GM21529 (cell line): Measurements from ENCODE around the gene PGP.
"Not testable (repeated sequence)": the region's sequence is repeated elsewhere in the genome, so short reads cannot be mapped to it uniquely, and the experiment has no call there.

Experiments
- ATAC-seq: cut with Tn5 transposase; IDR thresholded peaks from one replicate; pipeline ENCODE4 v1.9.1; 2021; ENCODE audit not compliant: unreplicated experiment

The PGP gene, protein sequence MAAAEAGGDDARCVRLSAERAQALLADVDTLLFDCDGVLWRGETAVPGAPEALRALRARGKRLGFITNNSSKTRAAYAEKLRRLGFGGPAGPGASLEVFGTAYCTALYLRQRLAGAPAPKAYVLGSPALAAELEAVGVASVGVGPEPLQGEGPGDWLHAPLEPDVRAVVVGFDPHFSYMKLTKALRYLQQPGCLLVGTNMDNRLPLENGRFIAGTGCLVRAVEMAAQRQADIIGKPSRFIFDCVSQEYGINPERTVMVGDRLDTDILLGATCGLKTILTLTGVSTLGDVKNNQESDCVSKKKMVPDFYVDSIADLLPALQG

DNA sequence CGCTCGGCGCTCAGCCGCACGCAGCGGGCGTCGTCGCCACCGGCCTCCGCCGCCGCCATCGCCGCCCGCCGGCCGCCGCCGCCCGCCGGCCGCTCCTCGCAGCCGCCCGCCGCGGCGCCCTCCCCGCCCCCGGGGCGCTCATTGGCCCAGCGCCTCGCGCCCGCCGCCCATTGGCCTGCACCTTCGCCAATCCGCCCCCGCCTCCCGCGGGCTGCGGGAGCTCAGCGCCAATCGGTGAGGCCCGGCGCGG is at the start of gene PGP:
Gene PGP, minus strand, starts transcription at position 122 of the 250 bp plus-strand sequence. Its CDS starts 63 bp downstream, at position 59.
- ATAC-seq, result no peak

DNA sequence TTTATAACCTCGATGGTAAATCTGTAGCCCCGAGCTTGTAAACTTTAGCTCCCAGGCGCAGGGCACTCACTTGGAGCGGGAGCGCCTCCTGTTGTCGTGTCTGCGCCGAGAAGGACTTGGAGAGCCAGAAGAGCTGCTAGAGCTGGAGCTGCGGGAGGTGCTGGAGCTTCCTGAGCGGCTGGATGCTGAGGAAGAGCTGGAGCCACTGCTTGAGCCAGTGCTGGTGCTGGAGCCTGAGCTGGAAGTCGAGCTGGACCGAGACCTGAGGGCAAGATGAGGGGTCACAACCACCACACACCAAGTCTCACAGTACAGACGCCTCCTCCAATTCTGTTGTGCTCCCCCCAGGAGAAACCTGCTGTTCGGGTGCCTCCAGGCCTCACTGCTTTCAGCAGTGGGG is 48.4 kb upstream of the PGP start:
- not testable (repeated sequence) for ATAC-seq

GRCh38 chr16:2260250-2260649 is 45.6 kb upstream of the PGP start:
- ATAC-seq, result no peak

GRCh38 chr16:2258530-2258929 is 43.9 kb upstream of the PGP start:
- not testable (repeated sequence) for ATAC-seq

GRCh38 chr16:2257726-2258125 is 43.1 kb upstream of the PGP start:
- no peak for ATAC-seq

- no peak for ATAC-seq
These were observed 42.0 kb upstream of the PGP start for GRCh38 chr16:2256531-2257140.

- ATAC-seq, result no peak
These were observed 38.7 kb upstream of the PGP start for GRCh38 chr16:2253293-2253692.

- ATAC-seq, result no peak
These were observed 38.1 kb upstream of the PGP start for GRCh38 chr16:2252806-2253148.

- ATAC-seq, result peak; percentile 85
These were observed 36.9 kb upstream of the PGP start, which contains the start of gene ECI1 for GRCh38 chr16:2251296-2252111. TSS of gene ECI1 (minus strand) at chr16:2251587. CDS start at chr16:2251566, 21 bp downstream.

DNA sequence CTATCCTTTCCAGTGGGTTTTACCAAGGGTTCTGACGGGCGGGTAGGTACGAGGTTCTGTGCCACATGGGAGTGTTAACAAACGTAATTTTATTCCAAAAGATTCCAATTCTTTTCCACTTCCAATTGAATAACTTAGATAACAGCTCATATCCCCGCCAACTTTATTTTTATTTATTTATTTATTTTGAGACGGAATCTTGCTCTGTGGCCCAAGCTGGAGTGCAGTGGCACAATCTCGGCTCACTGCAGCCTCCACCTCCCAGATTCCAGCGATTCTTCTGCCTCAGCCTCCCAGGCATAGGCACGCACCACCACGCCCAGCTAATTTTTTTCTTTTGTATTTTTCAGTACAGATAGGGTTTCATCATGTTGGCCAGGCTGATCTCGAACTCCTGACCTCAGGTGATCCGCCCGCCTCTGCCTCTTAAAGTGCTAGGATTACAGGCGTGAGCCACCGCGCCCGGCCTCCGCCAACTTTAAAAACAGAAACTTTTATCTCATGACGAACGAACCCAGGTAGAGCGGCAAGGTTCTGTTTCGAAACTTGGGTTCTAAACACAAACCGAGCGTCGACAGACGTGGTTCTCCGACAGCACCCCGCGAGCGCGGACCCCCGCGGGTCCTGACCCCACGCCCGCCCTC is 36.1 kb upstream of the PGP start:
- ATAC-seq, result no peak

- no peak for ATAC-seq
These were observed 31.8 kb upstream of the PGP start for GRCh38 chr16:2246301-2246885.

DNA sequence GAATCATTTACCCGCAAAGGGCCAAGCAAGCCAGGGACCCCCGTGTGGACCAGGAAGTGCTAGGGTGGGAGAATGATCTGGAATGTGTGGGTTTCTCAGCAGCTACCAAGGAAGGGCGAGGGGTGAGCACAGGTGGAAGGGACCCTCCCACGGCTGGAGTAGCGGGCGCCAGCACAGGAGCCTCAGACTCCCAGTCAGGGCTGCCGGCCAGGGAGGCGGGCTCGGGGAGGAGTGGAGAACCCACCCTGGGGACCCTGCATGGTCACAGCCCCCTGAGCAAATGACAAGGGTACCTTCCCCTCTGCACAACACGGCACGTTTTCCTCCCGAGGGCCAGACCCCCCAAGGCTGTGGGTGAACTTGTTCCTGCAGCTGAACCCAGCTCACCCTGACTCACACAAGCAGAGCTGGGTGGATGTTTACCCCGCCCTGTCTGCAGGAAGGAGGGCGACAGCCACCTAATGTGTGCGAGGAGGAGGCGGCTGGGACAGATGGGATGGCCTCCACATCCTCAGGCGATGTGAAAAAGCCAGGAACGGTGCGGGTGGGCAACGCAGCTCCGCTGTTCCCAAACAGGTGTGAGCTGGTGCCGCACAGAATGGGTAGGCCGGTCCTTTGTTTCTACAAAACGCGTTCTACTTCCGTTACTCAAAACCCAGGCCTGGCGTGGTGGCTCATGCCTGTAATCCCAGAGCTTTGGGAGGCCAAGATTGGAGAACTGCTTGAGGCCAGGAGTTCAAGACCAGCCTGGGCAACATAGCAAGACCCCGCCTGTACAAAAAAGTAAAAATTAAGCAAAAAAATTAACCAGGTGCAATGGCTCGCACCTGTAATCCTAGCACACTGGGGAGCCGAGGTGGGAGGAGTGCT is 30.5 kb upstream of the PGP start:
- ATAC-seq, result no peak

DNA sequence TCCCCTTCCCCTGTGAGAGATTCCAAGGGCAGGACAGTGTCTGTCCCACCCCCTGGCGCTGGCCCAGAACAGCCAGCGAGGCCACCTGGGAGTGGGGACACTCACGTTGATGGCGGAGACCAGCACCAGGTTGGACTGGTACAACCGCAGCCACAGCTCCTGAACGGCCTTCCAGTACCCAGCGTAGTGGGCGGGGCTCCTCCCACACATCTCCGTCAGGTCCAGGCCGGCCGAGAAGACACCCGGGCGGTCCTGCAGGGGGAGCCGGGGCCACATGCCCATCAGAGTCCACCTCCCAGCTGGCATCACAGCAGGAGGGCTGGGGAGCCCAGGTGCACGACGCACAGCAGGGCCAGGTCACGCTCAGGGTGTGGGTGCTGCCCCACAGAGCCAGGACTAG is 29.7 kb upstream of the PGP start:
- no peak for ATAC-seq

DNA sequence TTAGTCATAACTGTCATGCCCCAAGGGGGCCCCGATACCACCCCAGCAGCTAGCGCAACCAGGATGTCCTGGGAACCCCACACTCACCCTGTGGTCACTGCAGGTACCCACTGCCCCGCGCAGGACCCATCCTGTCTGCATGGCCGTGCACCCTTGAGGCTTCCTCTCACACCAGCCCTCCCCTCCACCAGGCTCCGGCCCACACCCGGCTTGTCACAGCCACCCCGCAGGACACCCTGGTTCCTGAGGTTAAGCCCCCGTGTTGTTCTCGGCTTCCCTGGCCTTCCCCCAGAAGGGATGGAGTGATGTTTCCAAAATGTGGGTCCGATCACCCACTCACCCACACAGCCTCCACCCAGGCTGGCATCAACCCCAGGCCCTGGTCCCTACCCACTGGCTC is 29.1 kb upstream of the PGP start:
- ATAC-seq, result no peak

DNA sequence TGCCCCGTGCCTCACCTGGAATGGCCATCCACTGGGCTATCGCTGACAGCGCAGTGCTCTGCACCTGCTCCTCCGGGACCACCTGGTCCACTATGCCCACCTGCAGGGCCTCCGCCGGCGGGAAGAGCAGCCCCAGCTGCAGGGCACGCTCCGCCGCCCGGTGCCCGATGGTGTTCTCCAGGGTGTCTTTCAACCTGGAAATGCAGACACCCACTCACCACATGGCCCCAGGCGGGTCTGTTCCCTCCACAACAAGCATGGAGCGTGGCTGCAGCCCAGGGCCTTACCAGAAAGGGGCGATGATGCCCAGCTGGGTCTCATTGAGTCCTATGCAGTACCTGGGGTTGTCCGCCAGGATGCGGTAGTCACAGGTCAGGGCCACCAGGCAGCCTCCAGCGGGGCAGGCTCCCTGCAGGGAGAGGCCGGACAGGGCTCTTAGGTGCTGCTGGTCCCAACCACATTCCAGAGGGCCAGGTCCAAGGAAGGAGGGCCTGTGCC is 28.4 kb upstream of the PGP start:
- no peak for ATAC-seq

- no peak for ATAC-seq
These were observed 28.0 kb upstream of the PGP start for GRCh38 chr16:2242598-2242997.

GRCh38 chr16:2240331-2240730 is 25.7 kb upstream of the PGP start:
- not testable (repeated sequence) for ATAC-seq

DNA sequence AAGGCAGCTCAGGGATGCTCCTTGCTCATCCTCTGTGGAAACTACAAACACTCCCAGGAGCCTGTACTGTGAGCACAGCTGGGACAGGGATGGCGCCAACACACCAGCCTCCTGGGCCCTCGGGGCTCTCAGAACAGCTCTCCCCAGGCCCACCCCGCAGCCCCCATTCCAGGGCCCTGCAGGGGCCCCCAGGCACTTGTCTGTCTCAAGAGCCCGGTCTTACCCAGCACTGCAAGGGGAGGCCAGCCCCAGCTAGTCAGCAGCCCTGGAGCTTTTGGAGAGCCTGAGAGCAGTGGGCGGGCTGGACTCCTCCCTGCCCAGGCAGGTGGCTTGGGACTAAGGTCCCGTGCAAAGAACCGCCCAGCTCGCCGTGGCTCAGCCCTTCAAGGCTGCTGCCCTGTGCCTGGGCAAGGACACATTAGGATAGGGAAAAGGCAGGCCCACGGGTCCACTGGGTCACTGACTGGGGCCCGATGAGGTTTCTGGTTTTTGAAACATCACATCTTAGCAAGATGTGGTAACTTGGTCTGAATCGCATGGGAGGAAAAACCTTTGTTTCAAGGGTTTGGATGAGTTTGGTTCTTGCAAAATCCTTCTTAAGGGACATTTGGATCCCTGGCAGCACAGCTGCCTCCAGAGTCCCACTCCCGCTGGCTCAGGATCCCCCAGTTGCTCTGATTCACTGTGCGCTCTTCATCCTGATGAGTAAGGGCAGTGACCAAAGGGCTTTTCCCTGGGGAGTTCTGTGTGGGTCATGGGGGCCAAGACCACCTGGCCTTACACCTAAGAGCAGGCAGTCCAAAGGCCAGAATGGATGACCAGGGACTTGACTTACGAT is 24.4 kb upstream of the PGP start:
- ATAC-seq, result no peak

DNA sequence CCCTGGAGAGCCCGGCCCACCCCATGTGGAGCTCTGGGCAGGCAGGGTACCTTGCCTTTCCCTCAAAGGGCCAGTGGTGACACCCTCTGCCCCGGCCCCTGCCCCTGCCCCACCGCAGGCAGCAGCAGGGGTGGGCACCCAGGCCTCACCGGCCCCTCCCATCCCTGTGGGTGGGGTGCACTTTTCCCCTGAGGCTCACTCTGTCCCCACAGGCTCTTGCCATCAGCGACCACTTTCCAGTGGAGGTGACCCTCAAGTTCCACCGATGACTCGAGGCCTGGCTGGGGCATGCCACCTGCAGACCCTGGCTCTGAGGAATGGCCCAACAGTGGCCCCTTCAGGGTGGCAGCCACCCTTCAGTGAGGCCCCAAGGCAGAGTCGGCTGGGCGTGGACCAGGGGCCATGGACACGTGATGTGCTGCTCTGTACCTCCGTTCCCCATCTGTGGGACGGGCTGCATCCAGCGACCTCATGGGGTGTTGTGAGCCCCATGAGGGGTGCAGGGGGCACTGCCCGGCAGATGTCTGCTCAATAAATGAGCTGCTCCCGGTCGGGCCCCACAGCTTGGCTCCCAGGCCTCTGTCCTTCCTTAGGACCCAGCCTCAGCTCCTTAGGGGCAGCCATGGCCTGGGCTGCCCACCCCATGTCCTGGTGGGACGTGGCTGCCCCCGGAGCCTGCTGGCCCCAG is 23.7 kb upstream of the PGP start:
- no peak for ATAC-seq
